GM23338 (cell line): ENCODE measurements around the gene HIVEP1. TPM values are rescaled to one million over a fixed set of nuclear protein-coding genes. Genes with fewer than 3 reads are reported as not detected.
A peak's percentile ranks its signal among the peaks of the same experiment; 100 is the strongest.

ENCODE experiments used
- ATAC-seq: fragments of 200-7000 bp; cut with Tn5 transposase; 3 replicates; pipeline ENCODE4 v1.9.1; 2020
- DNase-seq: peaks from one replicate; pipeline ENCODE4 v3.0.0-alpha.2; 2015; ENCODE audit warnings: low spot score
- H2AFZ ChIP-seq: fragments of 200-600 bp; sonication (generic); 2 replicates; pipeline ENCODE4 v1.8.0; 2016; ENCODE audit warnings: antibody characterized with exemption, mild to moderate bottlenecking, moderate library complexity
- H3F3A ChIP-seq: fragments of 200-600 bp; sonication (generic); replicated peaks from 2 replicates; pipeline ENCODE4 v1.8.0; 2017; ENCODE audit warnings: antibody characterized with exemption, mixed run types, low read depth
- H3K27ac ChIP-seq: fragments of 200-600 bp; sonication (generic); 2 replicates; pipeline ENCODE4 v1.6.1; 2016; ENCODE audit warnings: low read depth
- H3K27me3 ChIP-seq: fragments of 200-600 bp; sonication (generic); 2 replicates; pipeline ENCODE4 v1.8.0; 2016; ENCODE audit warnings: mild to moderate bottlenecking, mixed run types, moderate library complexity; ENCODE audit not compliant: insufficient read depth
- H3K36me3 ChIP-seq: fragments of 200-600 bp; sonication (generic); 2 replicates; pipeline ENCODE4 v1.8.0; 2016; ENCODE audit warnings: mild to moderate bottlenecking; ENCODE audit not compliant: insufficient read depth
- H3K4me1 ChIP-seq: fragments of 200-600 bp; sonication (generic); 2 replicates; pipeline ENCODE4 v1.8.0; 2016; ENCODE audit warnings: mild to moderate bottlenecking, moderate library complexity; ENCODE audit not compliant: insufficient read depth
- H3K4me2 ChIP-seq: fragments of 200-600 bp; sonication (generic); 2 replicates; pipeline ENCODE4 v1.7.1; 2017; ENCODE audit warnings: mixed run types
- H3K4me3 ChIP-seq: fragments of 200-600 bp; sonication (generic); 2 replicates; pipeline ENCODE4 v1.6.1; 2016; ENCODE audit warnings: mixed run types
- H3K79me2 ChIP-seq: fragments of 200-600 bp; sonication (generic); replicated peaks from 2 replicates; pipeline ENCODE4 v1.8.0; 2017; ENCODE audit warnings: mild to moderate bottlenecking; ENCODE audit not compliant: insufficient read depth
- H3K9me2 ChIP-seq: fragments of 200-600 bp; sonication (generic); 2 replicates; pipeline ENCODE4 v1.8.0; 2017; ENCODE audit not compliant: insufficient read depth
- H4K20me1 ChIP-seq: fragments of 200-600 bp; sonication (generic); replicated peaks from 2 replicates; pipeline ENCODE4 v1.8.0; 2017; ENCODE audit warnings: mild to moderate bottlenecking; ENCODE audit not compliant: insufficient read depth
- H3K27ac Mint-ChIP-seq: 2 replicates; pipeline ENCODE4 v1.8.0; 2020; ENCODE audit warnings: inconsistent platforms, mild to moderate bottlenecking, moderate library complexity, mixed read lengths
- H3K27me3 Mint-ChIP-seq: 3 replicates; pipeline ENCODE4 v1.8.0; 2022; ENCODE audit warnings: low read depth, mild to moderate bottlenecking, moderate library complexity, mixed read lengths, inconsistent platforms; ENCODE audit not compliant: insufficient read depth, poor library complexity
- H3K36me3 Mint-ChIP-seq: 3 replicates; pipeline ENCODE4 v1.8.0; 2021; ENCODE audit warnings: low read depth, mild to moderate bottlenecking, inconsistent platforms, moderate library complexity, mixed read lengths
- H3K4me1 Mint-ChIP-seq: 3 replicates; pipeline ENCODE4 v1.8.0; 2020; ENCODE audit warnings: mild to moderate bottlenecking, inconsistent platforms, mixed read lengths
- H3K4me3 Mint-ChIP-seq: 3 replicates; pipeline ENCODE4 v1.8.0; 2021; ENCODE audit warnings: moderate library complexity, mild to moderate bottlenecking, inconsistent platforms, mixed read lengths
- H3K9me3 Mint-ChIP-seq: 3 replicates; pipeline ENCODE4 v1.8.0; 2020; ENCODE audit warnings: moderate library complexity, mild to moderate bottlenecking, inconsistent platforms, mixed read lengths
- EZH2 ChIP-seq: fragments of 200-600 bp; sonication (generic); IDR thresholded peaks from one replicate; pipeline ENCODE4 v1.8.0; 2017; ENCODE audit warnings: antibody characterized with exemption, mild to moderate bottlenecking, low read depth; ENCODE audit not compliant: unreplicated experiment
- EZH2phosphoT487 ChIP-seq: fragments of 200-600 bp; sonication (generic); IDR thresholded peaks from one replicate; pipeline ENCODE4 v1.8.1; 2018; ENCODE audit warnings: antibody characterized with exemption; ENCODE audit not compliant: unreplicated experiment
- polyA plus RNA-seq: library from polyadenylated mRNA; unstranded; fragments of >200 nt; fragmentation: Nextera tagmentation; extraction: Ambion mirVana; gene quantifications from 2 replicates; pipeline ENCODE4 v1.2.1, GENCODE V29; 2016
- total RNA-seq: library from RNA; depleted of rRNA; stranded (reverse); fragments of >200 nt; shearing (Covaris generic); gene quantifications from 2 replicates; pipeline ENCODE4 v1.2.3, GENCODE V29; 2014
- TF ChIP-seq, protein P1 (sequence below): IDR thresholded peaks from 2 replicates; pipeline ENCODE4 v1.6.1; 2016; ENCODE audit warnings: antibody characterized with exemption
- TF ChIP-seq, protein P2 (sequence below): IDR thresholded peaks from one replicate; pipeline ENCODE4 v1.6.1; 2018; ENCODE audit warnings: antibody characterized with exemption; ENCODE audit not compliant: unreplicated experiment
- TF ChIP-seq, protein P3 (sequence below): fragments of 250-450 bp; sonication (Bioruptor Pico); IDR thresholded peaks from 2 replicates; pipeline ENCODE4 v1.5.0; 2020; ENCODE audit warnings: mild to moderate bottlenecking, moderate library complexity

Gene HIVEP1
- total and polyA plus RNA-seq, 2 experiments from 2014 or later: 10.1 to 21.7 TPM

DNA sequence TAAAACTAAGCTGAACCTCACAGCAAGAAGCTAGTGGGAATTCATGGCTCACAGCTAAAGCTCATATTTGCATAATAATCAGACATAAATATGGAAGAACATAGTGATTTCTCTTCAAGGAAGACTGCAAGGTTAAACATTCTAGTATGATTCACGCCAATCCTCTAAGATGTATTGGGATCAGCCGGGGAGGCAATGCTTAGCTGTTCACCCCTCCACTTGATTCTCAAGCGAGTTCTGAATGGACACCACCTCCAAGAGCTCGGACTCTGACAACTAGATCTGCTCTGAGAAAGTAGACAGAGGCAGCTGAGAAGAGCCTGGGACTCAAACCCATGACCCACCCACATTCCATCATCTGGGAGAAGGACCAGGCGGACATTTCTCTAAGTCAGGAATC, 159.6 kb downstream of the HIVEP1 start:
- no peaks in the 10 kb centered on the region for H3K9me2 ChIP-seq
- no peaks in the 10 kb centered on the region; the same call in 2 of the 3 replicates for H3K9me3 Mint-ChIP-seq
- H3F3A ChIP-seq: 0 out of 2 replicates have a peak, but pooled peaks cover 3% of the 10 kb centered on the region
- ATAC-seq: peak; percentile 73
- peak overlapping the region; percentile 85 for H3K27ac Mint-ChIP-seq
- TF ChIP-seq, protein P1, sequence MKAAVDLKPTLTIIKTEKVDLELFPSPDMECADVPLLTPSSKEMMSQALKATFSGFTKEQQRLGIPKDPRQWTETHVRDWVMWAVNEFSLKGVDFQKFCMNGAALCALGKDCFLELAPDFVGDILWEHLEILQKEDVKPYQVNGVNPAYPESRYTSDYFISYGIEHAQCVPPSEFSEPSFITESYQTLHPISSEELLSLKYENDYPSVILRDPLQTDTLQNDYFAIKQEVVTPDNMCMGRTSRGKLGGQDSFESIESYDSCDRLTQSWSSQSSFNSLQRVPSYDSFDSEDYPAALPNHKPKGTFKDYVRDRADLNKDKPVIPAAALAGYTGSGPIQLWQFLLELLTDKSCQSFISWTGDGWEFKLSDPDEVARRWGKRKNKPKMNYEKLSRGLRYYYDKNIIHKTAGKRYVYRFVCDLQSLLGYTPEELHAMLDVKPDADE: no peak
- TF ChIP-seq EZH2 (no peak), EZH2phosphoT487 (no peak)
- TF ChIP-seq, protein P2, sequence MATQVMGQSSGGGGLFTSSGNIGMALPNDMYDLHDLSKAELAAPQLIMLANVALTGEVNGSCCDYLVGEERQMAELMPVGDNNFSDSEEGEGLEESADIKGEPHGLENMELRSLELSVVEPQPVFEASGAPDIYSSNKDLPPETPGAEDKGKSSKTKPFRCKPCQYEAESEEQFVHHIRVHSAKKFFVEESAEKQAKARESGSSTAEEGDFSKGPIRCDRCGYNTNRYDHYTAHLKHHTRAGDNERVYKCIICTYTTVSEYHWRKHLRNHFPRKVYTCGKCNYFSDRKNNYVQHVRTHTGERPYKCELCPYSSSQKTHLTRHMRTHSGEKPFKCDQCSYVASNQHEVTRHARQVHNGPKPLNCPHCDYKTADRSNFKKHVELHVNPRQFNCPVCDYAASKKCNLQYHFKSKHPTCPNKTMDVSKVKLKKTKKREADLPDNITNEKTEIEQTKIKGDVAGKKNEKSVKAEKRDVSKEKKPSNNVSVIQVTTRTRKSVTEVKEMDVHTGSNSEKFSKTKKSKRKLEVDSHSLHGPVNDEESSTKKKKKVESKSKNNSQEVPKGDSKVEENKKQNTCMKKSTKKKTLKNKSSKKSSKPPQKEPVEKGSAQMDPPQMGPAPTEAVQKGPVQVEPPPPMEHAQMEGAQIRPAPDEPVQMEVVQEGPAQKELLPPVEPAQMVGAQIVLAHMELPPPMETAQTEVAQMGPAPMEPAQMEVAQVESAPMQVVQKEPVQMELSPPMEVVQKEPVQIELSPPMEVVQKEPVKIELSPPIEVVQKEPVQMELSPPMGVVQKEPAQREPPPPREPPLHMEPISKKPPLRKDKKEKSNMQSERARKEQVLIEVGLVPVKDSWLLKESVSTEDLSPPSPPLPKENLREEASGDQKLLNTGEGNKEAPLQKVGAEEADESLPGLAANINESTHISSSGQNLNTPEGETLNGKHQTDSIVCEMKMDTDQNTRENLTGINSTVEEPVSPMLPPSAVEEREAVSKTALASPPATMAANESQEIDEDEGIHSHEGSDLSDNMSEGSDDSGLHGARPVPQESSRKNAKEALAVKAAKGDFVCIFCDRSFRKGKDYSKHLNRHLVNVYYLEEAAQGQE: no peak
- TF ChIP-seq, protein P3, sequence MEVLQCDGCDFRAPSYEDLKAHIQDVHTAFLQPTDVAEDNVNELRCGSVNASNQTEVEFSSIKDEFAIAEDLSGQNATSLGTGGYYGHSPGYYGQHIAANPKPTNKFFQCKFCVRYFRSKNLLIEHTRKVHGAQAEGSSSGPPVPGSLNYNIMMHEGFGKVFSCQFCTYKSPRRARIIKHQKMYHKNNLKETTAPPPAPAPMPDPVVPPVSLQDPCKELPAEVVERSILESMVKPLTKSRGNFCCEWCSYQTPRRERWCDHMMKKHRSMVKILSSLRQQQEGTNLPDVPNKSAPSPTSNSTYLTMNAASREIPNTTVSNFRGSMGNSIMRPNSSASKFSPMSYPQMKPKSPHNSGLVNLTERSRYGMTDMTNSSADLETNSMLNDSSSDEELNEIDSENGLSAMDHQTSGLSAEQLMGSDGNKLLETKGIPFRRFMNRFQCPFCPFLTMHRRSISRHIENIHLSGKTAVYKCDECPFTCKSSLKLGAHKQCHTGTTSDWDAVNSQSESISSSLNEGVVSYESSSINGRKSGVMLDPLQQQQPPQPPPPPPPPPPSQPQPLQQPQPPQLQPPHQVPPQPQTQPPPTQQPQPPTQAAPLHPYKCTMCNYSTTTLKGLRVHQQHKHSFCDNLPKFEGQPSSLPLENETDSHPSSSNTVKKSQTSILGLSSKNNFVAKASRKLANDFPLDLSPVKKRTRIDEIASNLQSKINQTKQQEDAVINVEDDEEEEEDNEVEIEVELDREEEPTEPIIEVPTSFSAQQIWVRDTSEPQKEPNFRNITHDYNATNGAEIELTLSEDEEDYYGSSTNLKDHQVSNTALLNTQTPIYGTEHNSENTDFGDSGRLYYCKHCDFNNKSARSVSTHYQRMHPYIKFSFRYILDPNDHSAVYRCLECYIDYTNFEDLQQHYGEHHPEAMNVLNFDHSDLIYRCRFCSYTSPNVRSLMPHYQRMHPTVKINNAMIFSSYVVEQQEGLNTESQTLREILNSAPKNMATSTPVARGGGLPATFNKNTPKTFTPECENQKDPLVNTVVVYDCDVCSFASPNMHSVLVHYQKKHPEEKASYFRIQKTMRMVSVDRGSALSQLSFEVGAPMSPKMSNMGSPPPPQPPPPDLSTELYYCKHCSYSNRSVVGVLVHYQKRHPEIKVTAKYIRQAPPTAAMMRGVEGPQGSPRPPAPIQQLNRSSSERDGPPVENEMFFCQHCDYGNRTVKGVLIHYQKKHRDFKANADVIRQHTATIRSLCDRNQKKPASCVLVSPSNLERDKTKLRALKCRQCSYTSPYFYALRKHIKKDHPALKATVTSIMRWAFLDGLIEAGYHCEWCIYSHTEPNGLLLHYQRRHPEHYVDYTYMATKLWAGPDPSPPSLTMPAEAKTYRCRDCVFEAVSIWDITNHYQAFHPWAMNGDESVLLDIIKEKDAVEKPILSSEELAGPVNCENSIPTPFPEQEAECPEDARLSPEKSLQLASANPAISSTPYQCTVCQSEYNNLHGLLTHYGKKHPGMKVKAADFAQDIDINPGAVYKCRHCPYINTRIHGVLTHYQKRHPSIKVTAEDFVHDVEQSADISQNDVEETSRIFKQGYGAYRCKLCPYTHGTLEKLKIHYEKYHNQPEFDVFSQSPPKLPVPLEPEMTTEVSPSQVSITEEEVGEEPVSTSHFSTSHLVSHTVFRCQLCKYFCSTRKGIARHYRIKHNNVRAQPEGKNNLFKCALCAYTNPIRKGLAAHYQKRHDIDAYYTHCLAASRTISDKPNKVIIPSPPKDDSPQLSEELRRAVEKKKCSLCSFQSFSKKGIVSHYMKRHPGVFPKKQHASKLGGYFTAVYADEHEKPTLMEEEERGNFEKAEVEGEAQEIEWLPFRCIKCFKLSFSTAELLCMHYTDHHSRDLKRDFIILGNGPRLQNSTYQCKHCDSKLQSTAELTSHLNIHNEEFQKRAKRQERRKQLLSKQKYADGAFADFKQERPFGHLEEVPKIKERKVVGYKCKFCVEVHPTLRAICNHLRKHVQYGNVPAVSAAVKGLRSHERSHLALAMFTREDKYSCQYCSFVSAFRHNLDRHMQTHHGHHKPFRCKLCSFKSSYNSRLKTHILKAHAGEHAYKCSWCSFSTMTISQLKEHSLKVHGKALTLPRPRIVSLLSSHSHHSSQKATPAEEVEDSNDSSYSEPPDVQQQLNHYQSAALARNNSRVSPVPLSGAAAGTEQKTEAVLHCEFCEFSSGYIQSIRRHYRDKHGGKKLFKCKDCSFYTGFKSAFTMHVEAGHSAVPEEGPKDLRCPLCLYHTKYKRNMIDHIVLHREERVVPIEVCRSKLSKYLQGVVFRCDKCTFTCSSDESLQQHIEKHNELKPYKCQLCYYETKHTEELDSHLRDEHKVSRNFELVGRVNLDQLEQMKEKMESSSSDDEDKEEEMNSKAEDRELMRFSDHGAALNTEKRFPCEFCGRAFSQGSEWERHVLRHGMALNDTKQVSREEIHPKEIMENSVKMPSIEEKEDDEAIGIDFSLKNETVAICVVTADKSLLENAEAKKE (CRISPR knock-in tag): 0 out of 2 replicates have a peak, but pooled peaks have one; percentile 37
- H3K36me3 Mint-ChIP-seq: peaks cover 1% of the 10 kb centered on the region; the same call in 1 of the 3 replicates
- H3K36me3 ChIP-seq: no peaks in the 10 kb centered on the region
- no peaks in the 10 kb centered on the region for H3K79me2 ChIP-seq
- peak overlapping the region; percentile 88; the same call in 1 of the 2 replicates for H3K27ac ChIP-seq
- H3K27me3 ChIP-seq: no peaks in the 10 kb centered on the region
- H3K4me3 ChIP-seq: no peak overlapping the region; the same call in 1 of the 2 replicates
- peak overlapping the region; percentile 61 for H3K4me2 ChIP-seq
- peaks cover 7% of the 10 kb centered on the region for H3K27me3 Mint-ChIP-seq
- H3K4me3 Mint-ChIP-seq: no peak overlapping the region
- DNase-seq: no peak
- no peak overlapping the region for H2AFZ ChIP-seq
- H3K4me1 ChIP-seq: peaks cover 47% of the 10 kb centered on the region
- H3K4me1 Mint-ChIP-seq: peaks cover 35% of the 10 kb centered on the region
- no peaks in the 10 kb centered on the region for H4K20me1 ChIP-seq
